ENCODE results near the gene TMEM163.

- no peak for TF ChIP-seq CTCF (IDR thresholded peaks at IDR 0.05)
- no peak for TF ChIP-seq POLR2A (IDR thresholded peaks at IDR 0.05)
- no peak for TF ChIP-seq POLR2AphosphoS5 (IDR thresholded peaks at IDR 0.05)
- no peak for TF ChIP-seq EP300 (IDR thresholded peaks at IDR 0.05)
These were observed 3.9 kb upstream of the TMEM163 start for GRCh38 chr2:134722728-134723127.
